ENCODE measurements around the gene FRMD5.

Gene FRMD5

GRCh38 chr15:44058126-44058525 lies 136.9 kb downstream of the FRMD5 start:
- Histone ChIP-seq H3K4me2 (ENCODE audit: low read depth, low read length) (peak overlapping the region; percentile 10; the same call in 1 of the 2 replicates), H4K20me1 (ENCODE audit: insufficient read depth, low read length) (no peaks in the 10 kb centered on the region), H3K4me1 (ENCODE audit: low read length) (peaks cover 34% of the 10 kb centered on the region), H3K27ac (ENCODE audit: low read length) (no peak overlapping the region), H3K9ac (ENCODE audit: low read length) (no peak overlapping the region), H2AFZ (ENCODE audit: low read length) (no peak overlapping the region), H3K79me2 (ENCODE audit: low read length) (no peaks in the 10 kb centered on the region), H3K4me3 (ENCODE audit: low read length) (no peak overlapping the region), H3K36me3 (replicated peaks; ENCODE audit: insufficient read depth, low read length) (no peaks in the 10 kb centered on the region), H3K9me3 (replicated peaks; ENCODE audit: insufficient read depth, low read length) (no peaks in the 10 kb centered on the region), H3K27me3 (replicated peaks; ENCODE audit: insufficient read depth, low read length) (0 out of 2 replicates have a peak, but pooled peaks cover 4% of the 10 kb centered on the region), H3F3A (ENCODE audit: insufficient read depth, low read length) (no peaks in the 10 kb centered on the region), H3K9me2 (replicated peaks; ENCODE audit: insufficient read depth, low read length) (no peaks in the 10 kb centered on the region)
- peak; percentile 62 for DNase-seq
- no peak for TF ChIP-seq EZH2phosphoT487 (IDR thresholded peaks at IDR 0.05; ENCODE audit: low read length)
- no peak for TF ChIP-seq CTCF (IDR thresholded peaks at IDR 0.05; ENCODE audit: low read length)
- no peak for TF ChIP-seq EZH2 (optimal IDR thresholded peaks at IDR 0.05; ENCODE audit: low read depth, low read length)

GRCh38 chr15:44045661-44046060 lies 149.4 kb downstream of the FRMD5 start:
- no peak for TF ChIP-seq EZH2 (optimal IDR thresholded peaks at IDR 0.05; ENCODE audit: low read depth, low read length)
- TF ChIP-seq EZH2phosphoT487 (IDR thresholded peaks at IDR 0.05; ENCODE audit: low read length) = no peak
- TF ChIP-seq CTCF (IDR thresholded peaks at IDR 0.05; ENCODE audit: low read length) = no peak
- Histone ChIP-seq H4K20me1 (ENCODE audit: insufficient read depth, low read length) (no peaks in the 10 kb centered on the region), H2AFZ (ENCODE audit: low read length) (no peak overlapping the region), H3K79me2 (ENCODE audit: low read length) (no peaks in the 10 kb centered on the region), H3K36me3 (replicated peaks; ENCODE audit: insufficient read depth, low read length) (no peaks in the 10 kb centered on the region), H3K4me2 (ENCODE audit: low read depth, low read length) (no peak overlapping the region), H3K27ac (ENCODE audit: low read length) (no peak overlapping the region), H3K9ac (ENCODE audit: low read length) (no peak overlapping the region), H3F3A (ENCODE audit: insufficient read depth, low read length) (no peaks in the 10 kb centered on the region), H3K27me3 (replicated peaks; ENCODE audit: insufficient read depth, low read length) (no peaks in the 10 kb centered on the region), H3K9me2 (replicated peaks; ENCODE audit: insufficient read depth, low read length) (no peaks in the 10 kb centered on the region), H3K4me3 (ENCODE audit: low read length) (no peak overlapping the region), H3K9me3 (replicated peaks; ENCODE audit: insufficient read depth, low read length) (no peaks in the 10 kb centered on the region), H3K4me1 (ENCODE audit: low read length) (no peaks in the 10 kb centered on the region)
- no peak for DNase-seq

GRCh38 chr15:44045217-44045616 lies 149.9 kb downstream of the FRMD5 start:
- no peaks in the 10 kb centered on the region for H3K27me3 ChIP-seq (replicated peaks; ENCODE audit: insufficient read depth, low read length)
- H3K79me2 ChIP-seq (ENCODE audit: low read length) = no peaks in the 10 kb centered on the region
- H2AFZ ChIP-seq (ENCODE audit: low read length) = no peak overlapping the region
- no peaks in the 10 kb centered on the region for H3K9me2 ChIP-seq (replicated peaks; ENCODE audit: insufficient read depth, low read length)
- no peak overlapping the region for H3K4me2 ChIP-seq (ENCODE audit: low read depth, low read length)
- TF ChIP-seq CTCF (IDR thresholded peaks at IDR 0.05; ENCODE audit: low read length) (no peak), EZH2 (optimal IDR thresholded peaks at IDR 0.05; ENCODE audit: low read depth, low read length) (no peak), EZH2phosphoT487 (IDR thresholded peaks at IDR 0.05; ENCODE audit: low read length) (no peak)
- H3K4me1 ChIP-seq (ENCODE audit: low read length) = no peaks in the 10 kb centered on the region
- no peaks in the 10 kb centered on the region for H3K9me3 ChIP-seq (replicated peaks; ENCODE audit: insufficient read depth, low read length)
- no peaks in the 10 kb centered on the region for H4K20me1 ChIP-seq (ENCODE audit: insufficient read depth, low read length)
- H3K36me3 ChIP-seq (replicated peaks; ENCODE audit: insufficient read depth, low read length) = no peaks in the 10 kb centered on the region
- no peak overlapping the region for H3K4me3 ChIP-seq (ENCODE audit: low read length)
- no peak for DNase-seq
- H3K9ac ChIP-seq (ENCODE audit: low read length) = no peak overlapping the region
- H3K27ac ChIP-seq (ENCODE audit: low read length) = no peak overlapping the region
- no peaks in the 10 kb centered on the region for H3F3A ChIP-seq (ENCODE audit: insufficient read depth, low read length)

Data from MM.1S (cell line).